Right ventricle myocardium superior (tissue), 1 donor: ENCODE results near the gene ZBTB49. TPM values are rescaled to one million over a fixed set of nuclear protein-coding genes. Genes with fewer than 3 reads are reported as not detected.
"Not testable (repeated sequence)": the region's sequence is repeated elsewhere in the genome, so short reads cannot be mapped to it uniquely, and the experiment has no call there.

ENCODE experiments used
- ATAC-seq: fragments of 200-7000 bp; cut with Tn5 transposase; one replicate; pipeline ENCODE4 v1.9.1; 2020; ENCODE audit warnings: mild to moderate bottlenecking; ENCODE audit not compliant: poor library complexity
- DNase-seq: peaks from one replicate; pipeline ENCODE4 v3.0.0-alpha.2; 2020
- intact Hi-C: fragments of 100-400 bp; cut with DNase I; formaldehyde crosslinking; loops from one replicate; pipeline ENCODE4 v1.11.2; 2022
- total RNA-seq: library from RNA; stranded (reverse); fragmentation: NEBNext Ultra II Directional; extraction: Animal tissue kit (Norgen Biotek cat#: 25700); gene quantifications from one replicate; pipeline ENCODE4 v1.2.1, GENCODE V29; 2021
- donor health status: DM: no; HTN: yes; CAD: no; lungs with severe emphysema.

Gene ZBTB49
- total RNA-seq, 1 donor from 2014 or later, result 4.1 TPM

DNA sequence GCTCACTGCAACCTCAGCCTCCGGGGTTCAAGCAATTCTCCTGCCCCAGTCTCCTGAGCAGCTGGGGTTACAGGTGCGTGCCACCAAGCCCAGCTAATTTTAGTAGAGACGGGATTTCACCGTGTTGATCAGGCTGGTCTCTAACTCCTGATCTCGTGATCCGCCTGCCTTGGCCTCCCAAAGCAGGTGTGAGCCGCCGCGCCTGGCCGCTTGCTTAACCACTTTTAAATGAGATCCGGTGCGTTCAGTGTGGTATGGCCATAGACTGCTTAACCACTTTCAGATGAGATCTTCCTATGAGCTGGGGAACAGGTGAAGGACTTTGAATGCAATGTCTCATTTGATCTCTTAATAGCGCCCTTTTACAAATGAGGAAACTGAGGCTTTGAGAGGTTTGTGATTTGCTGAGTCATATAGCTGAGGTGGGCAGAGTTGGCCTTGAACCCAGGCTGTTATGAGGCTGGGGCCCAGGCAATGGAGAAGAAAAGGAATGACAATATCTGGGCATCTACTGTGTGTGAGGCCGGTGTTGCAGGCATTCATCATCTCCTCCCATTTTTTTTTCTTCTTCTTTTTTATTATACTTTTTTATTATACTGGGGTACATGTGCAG lies 55.0 kb downstream of the ZBTB49 start:
- intact Hi-C loops, result no loop called here
- no peak for ATAC-seq
- DNase-seq, result no peak

DNA sequence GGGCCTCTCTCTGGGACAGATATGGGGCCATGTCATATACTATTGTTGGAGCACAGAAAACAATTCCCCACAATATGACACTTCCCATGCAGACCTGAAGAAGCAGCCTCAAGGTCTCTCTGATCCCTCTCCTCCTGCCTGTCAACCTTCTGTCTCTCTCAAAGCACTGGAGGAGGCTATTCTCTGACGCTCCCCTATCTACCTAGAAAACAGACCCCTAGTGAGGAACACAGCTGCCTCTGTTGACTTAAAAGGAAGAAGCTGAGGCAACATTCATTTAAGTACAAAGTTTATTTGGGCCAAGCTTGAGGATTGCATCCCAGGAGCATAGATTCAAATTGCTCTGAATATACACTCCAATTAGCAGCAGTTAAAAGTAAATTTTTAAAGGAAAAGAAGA lies 57.5 kb downstream of the ZBTB49 start:
- ATAC-seq (no peak), DNase-seq (no peak)
- intact Hi-C loops, result no loop called here

DNA sequence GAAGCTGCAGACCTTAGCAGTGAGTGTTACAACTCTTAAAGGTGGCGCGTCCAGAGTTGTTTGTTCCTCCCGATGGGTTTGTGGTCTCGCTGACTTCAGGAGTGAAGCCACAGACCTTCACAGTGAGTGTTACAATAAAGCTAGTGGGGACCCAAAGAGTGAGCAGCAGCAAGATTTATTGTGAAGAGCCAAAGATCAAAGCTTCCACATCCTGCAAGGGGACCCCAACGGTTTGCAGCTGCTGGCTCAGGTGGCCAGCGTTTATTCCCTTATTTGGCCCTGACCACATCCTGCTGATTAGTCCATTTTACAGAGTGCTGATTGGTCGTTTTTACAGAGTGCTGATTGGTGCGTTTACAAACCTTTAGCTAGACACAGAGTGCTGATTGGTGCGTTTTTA lies 58.5 kb downstream of the ZBTB49 start:
- intact Hi-C loops, DNase-seq, ATAC-seq: not testable (repeated sequence)

DNA sequence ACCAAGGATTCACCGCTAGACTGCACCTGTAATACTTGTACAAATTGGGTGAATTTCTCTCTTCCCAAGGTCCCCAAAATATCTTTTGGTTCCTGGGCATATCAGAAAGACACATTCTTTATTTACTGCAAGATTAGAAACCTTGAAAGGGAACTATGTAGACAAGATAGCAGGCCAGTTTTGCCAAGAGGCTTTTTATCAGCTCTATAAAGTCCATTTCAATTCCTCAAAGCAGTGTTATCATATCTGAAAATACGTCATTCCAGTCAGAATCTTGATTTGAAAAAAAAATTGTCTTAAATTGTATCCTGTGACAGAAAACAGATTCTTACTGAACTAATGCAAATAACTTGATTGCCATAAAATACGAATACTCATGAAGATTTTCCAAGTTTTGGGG lies 59.8 kb downstream of the ZBTB49 start:
- intact Hi-C loops, result no loop called here
- ATAC-seq (no peak), DNase-seq (no peak)

DNA sequence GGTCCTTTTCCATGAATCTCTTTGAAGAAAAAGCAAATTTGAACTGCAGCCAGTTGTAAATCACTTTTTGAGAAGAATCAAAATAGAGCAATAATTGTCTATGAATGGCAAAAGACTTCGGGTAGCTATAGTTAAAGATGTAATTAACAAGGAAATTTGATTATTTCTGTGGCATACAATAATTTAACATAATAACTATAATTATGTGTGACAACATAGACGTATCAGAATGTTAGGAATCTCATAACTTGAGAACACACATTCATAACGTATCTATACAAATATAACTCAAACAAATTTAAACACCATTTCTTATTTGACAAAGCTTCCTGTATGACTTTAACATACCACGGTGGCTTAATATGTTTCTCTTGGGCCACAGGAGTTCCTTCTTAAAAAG lies 60.9 kb downstream of the ZBTB49 start:
- intact Hi-C loops, result no loop called here
- DNase-seq (no peak), ATAC-seq (no peak)

DNA sequence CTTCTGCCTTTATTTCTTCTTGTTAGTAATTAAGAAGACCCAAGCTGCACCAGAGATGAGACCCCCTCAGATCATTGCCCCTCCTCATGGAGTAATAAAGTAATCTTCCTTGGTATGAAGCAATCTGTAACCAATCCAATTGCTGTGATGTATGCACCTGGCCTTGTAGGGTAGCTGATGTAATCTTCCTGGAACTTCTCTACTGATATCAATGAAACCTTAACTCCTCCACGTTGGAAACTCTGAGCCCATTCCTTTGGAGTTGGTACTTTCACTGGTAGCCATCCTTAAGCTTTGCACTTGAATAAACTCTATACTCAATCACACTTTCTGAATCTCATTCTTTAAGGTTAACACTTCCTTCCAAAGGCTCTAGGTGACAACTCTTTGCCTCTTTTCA lies 65.3 kb downstream of the ZBTB49 start:
- no peak for DNase-seq

DNA sequence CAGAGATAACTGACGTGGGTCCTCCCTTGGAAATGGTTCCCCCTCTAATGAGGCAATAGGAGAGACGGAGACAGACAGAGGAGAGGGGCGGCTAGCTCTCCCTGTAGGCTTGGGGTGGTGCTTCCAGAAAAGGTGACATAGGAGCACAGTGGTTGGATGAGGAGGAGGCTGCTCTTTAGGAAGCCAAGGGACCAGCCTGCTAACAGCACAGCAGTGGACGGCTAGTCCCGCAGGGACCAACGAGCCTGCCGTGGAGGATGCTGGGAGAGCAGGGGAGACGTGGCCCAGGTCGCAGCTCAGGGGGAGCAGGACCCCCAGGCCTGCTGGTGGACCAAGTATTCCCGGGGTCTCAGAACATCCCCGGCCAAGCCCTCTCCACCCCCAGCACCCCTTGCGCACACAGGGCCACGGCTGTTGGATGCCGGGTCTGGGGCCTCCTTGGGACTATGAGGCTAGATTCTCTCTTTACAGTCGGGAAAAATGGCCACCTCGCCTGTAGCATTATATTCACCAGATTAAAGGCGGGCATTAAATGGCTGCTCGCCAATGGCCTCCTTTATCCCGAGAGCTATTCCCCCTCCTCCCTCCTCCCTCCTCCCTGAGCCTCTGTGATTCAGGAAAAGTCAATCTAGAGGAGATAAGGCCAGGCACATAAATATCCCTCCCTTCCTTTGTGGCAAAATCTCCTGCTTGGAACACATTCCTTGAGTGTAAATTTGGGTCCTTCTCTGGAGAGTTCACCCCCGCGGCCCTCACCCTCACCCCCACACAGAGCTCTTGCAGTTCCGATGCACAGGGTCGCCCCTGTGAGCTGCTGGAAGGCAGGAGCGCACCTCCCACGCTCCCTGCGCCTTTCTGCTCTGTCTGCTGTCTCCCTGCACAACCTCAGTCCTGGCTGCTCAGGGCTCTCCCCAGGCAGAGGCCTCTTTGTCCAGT lies 66.3 kb downstream of the ZBTB49 start:
- intact Hi-C loops, result no loop called here
- no peak for DNase-seq
- no peak for ATAC-seq

More for the DNA sequence above, 65.3 kb downstream of the ZBTB49 start:
- intact Hi-C loops, result no loop called here
- ATAC-seq, result no peak

DNA sequence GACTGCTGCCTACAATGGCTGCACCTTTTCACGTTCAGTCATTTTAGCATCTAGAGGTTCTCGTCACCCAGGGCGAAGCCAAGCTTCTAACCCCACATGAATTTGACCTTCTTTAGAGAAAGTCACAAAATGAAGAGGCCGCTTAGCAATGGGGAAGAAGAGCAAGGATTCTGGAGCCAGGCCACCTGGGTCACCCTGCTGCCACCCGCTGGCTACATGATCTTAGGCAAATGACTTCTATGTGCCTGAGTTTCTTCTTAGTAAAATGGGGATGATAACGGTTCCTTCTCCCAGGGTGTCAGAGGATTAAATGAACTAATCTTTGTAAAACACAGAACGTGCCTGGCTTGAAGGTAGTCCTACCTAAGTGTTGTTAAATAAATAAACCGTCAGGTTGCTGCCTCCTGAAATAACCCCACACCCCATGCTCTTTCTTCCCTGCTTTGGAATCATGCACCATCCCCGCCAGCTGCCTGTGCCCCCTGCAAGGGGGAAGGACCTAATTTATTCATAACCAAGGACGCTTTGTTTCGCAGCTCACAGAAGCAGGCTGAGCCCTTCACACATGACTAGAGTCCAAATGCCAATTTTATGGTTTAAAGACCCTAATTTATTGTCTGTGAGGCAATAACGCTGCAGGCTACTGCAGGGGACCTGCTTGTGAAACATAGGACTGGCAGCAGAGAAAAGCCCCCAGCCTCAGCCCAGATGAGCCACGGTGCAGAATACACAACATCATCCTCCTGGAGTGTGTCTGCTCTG lies 68.2 kb downstream of the ZBTB49 start:
- intact Hi-C loops, result no loop called here
- DNase-seq, result no peak
- ATAC-seq, result no peak

DNA sequence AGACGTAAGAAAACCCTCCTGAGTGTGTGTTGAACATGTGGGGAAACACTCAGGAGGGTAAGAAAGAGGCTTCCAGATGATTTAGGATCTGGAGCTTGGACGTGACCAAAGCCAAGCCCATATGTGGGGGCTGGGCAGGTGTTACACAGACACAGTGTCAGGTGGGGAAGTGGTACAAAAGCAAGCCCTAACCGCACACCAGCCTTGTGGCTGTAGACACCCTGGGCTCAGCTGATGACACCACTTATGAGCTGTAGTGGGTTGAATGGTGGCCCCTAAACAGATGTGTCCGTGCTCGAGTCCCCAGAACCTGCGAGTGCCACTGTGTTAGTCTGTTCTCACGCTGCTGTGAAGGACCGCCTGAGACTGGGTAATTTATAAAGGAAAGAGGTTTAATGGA lies 71.8 kb downstream of the ZBTB49 start:
- no peak for ATAC-seq
- intact Hi-C loops, result no loop called here
- DNase-seq, result no peak

DNA sequence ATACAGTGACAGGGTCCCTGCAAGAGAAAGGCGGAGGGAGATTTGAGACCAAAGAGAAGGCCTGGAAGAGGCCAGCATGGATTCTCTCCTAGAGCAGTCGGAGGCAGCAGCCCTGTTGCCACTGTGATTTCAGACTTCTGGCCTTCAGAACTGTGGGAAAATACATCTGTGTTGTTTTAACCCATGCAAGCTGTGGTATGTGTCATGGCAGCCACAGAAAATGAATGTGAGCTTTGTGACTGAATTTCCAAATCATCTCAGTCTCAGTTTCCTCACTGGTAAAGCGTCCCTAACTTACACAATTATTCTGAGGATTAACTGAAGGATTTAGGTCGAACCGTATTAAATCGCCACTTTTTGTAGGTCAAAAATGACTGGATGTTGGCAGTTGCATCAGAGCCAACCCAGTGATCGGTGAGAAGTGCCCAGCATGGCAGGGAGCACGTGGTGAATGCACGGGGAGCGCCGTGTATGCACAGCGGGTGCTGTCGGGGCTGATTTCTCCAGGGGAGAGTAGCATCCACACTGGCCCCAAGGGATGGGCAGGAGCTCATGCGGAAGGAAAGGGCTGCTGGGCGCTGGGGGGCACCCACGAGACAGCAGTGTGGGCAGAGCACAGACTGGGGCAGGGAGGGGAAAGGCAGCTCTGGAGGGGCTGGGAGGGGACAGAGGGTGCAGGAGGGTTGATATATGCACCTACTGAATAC lies 73.1 kb downstream of the ZBTB49 start:
- intact Hi-C loops, result no loop called here
- no peak for DNase-seq
- no peak for ATAC-seq

DNA sequence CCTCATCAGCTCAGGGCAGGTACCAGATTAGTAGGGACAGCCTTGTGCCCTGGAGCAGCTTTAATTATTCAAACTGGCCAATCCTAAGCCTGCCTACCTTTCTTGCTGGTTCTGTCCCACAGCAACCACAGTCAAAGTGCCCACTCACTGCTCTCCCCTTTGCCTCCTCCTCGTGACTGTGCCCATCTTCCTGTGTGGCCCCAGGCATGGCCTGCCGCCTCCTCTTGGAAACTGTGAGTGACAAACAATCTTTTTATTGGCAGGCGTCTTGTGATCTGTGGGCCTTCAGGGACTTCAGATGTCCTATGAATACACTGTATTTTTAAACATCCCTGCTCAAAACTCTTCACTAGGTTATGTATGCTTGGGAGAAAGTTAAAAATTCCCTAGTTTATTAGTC lies 74.0 kb downstream of the ZBTB49 start:
- no peak for ATAC-seq
- intact Hi-C loops, result no loop called here
- DNase-seq, result no peak

DNA sequence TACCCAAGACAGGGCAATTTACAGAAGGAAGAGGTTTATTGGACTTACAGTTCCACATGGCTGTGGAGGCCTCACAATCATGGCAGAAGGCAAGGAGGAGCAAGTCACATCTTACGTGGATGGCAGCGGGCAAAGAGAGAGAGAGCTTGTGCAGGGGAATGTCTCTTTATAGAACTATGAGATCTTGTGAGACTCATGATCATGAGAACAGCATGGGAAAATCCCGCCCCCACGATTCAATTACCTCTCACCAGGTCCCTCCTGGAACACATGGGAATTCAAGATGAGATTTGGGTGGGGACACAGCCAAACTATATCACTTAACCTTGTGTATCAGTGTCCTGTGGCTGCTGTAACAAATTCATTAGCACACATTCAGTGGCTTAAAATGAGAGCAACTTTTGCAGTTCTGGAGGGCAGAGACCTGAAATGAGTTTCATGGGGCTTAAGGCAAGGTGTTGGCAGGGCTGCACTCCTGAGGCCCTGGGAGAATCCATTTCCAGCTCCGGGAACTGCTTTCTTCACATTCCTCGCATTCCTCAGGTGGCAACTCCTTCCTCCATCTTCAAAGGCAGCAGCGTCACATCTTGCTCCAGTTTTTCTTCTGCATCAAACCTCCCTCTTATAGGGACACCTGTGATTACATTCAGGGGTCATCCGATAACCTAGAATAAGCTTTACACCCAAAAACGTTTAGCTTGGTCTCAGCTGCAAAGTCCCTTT lies 74.6 kb downstream of the ZBTB49 start:
- DNase-seq (no peak), ATAC-seq (no peak)
- intact Hi-C loops, result no loop called here

DNA sequence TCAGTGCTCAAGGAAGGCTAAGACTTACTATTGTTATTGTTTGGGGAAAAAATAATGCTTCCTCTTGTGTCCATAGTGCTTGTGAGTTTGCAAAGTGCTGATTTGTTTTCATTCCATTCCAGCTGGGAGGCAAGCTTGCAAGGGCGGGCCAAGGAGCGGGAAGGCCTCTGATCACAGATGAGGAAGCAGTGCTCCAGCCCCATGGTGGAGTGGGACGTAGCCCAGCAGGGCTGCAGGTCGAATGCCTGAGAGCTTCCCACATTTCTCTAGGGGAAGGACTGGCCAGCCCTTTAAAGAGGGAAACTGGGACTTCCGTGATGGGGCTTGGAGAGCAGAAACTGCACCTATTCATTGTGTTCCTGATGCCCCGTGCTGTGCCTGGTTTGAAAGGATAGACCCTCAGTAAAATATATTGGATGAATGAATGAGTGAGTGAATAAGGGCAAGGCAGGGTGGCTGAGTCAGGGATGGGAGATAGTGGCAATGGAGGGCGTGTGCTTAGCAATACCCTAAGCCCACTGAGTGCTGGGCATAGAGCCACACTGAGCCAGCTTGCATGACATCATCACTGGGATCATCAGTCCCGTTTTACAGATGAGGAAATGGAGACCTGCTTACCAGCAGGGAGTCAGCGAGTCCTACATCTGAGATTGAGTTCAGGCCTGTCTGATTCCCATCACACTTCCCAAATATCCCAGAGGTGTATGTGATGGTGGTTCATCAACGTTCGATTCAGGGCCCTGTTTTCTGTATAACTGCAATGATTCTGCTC lies 78.9 kb downstream of the ZBTB49 start:
- no peak for DNase-seq
- intact Hi-C loops, result no loop called here
- no peak for ATAC-seq

Other genes starting within 250 kb of the ZBTB49 start
- gene OTOP1, start 63.3 kb upstream of the ZBTB49 start, total RNA-seq, result not detected
- gene TMEM128, start 42.0 kb upstream of the ZBTB49 start, total RNA-seq, result 7.7 TPM
- 8.6 TPM for gene LYAR, start 97 bp upstream of the ZBTB49 start, total RNA-seq
- gene NSG1, start 96.9 kb downstream of the ZBTB49 start, total RNA-seq, result 6.8 TPM